ENCODE results near the gene TUBG1.

TUBG1 gene

DNA sequence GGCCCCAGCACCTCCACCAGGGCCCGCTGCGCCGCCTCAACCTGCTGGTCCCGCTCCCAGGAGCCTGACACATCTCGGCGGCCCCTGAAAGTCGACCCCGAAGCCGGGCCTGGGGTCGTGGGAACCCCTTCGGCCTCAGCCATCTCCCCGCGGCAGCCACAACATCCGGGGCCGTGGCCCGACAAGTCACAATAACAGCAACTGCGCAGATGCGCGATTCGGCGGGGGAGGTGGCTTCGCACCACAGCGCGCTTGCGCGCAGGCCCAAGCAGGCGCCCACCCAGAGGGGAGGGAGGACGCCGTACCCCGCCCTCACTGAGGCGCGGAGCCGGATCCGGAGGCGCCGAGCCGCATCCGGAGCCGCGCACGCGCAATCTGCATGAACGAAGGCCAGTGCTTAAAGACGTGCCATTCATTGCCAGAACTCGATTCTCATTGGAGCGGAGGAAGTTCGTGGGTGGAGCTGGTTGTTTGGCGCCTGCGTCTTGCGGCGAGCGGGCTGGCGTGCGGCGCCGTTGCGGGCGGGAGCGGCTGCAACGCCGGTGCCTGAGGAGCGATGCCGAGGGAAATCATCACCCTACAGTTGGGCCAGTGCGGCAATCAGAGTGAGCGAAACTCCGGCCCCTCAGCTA, at the start of gene TUBG1, which contains the start of gene RETREG3:
TUBG1 (plus strand) TSS at position 502 of the 632 bp plus-strand sequence; CDS start at position 557, 55 bp downstream.
RETREG3 (minus strand) TSS at position 193 of the 632 bp plus-strand sequence; CDS start at position 143, 50 bp downstream.
- DNase-seq: peak; percentile 99
- in situ Hi-C loops (cut with HindIII; ENCODE audit: low pct_ligation_motif_present, low sequenced_read_pairs): loop anchor here (10.0 kb wide), 1 partner anchor 56 kb away; no protein-coding TSS in a partner anchor
- Histone ChIP-seq H3K4me3 (ENCODE audit: low read depth, low read length) (peak within 1 kb of the TSS; percentile 98), H3K27me3 (replicated peaks) (no peaks in the 10 kb centered on the region), H3K27ac (peak within 1 kb of the TSS; percentile 83), H3K36me3 (replicated peaks) (peaks cover 21% of the 10 kb centered on the region)
- TF ChIP-seq, protein P1, sequence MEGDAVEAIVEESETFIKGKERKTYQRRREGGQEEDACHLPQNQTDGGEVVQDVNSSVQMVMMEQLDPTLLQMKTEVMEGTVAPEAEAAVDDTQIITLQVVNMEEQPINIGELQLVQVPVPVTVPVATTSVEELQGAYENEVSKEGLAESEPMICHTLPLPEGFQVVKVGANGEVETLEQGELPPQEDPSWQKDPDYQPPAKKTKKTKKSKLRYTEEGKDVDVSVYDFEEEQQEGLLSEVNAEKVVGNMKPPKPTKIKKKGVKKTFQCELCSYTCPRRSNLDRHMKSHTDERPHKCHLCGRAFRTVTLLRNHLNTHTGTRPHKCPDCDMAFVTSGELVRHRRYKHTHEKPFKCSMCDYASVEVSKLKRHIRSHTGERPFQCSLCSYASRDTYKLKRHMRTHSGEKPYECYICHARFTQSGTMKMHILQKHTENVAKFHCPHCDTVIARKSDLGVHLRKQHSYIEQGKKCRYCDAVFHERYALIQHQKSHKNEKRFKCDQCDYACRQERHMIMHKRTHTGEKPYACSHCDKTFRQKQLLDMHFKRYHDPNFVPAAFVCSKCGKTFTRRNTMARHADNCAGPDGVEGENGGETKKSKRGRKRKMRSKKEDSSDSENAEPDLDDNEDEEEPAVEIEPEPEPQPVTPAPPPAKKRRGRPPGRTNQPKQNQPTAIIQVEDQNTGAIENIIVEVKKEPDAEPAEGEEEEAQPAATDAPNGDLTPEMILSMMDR (IDR thresholded peaks at IDR 0.05; ENCODE audit: low read depth, low read length, missing control alignments): peak; percentile 68

DNA sequence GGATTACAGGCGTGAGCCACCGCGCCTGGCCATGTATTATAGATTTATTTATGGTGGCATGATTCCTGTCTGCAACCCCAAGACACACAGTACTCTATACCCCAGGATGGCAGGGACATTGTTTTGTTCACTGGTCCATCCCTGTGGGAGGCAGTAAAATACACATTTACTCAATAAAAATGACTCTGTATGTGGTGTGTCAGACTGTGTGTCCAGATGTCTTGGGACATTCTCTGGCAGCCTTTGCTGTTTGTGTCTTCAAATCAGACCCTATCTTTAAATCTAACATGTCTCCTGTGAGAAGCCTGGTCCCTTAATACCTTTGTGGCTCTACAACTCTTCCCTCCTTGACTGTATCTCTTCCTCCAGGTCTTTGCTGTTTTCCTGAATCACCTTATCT, 49.2 kb upstream of the TUBG1 start:
- peaks cover 11% of the 10 kb centered on the region for H3K36me3 ChIP-seq (replicated peaks)
- no peak overlapping the region for H3K27ac ChIP-seq
- H3K4me3 ChIP-seq (ENCODE audit: low read depth, low read length): no peak overlapping the region
- TF ChIP-seq, protein P1 (IDR thresholded peaks at IDR 0.05; ENCODE audit: low read depth, low read length, missing control alignments): no peak
- no peak for DNase-seq
- H3K27me3 ChIP-seq (replicated peaks): no peaks in the 10 kb centered on the region
- in situ Hi-C loops (cut with HindIII; ENCODE audit: low pct_ligation_motif_present, low sequenced_read_pairs): no loop called here

DNA sequence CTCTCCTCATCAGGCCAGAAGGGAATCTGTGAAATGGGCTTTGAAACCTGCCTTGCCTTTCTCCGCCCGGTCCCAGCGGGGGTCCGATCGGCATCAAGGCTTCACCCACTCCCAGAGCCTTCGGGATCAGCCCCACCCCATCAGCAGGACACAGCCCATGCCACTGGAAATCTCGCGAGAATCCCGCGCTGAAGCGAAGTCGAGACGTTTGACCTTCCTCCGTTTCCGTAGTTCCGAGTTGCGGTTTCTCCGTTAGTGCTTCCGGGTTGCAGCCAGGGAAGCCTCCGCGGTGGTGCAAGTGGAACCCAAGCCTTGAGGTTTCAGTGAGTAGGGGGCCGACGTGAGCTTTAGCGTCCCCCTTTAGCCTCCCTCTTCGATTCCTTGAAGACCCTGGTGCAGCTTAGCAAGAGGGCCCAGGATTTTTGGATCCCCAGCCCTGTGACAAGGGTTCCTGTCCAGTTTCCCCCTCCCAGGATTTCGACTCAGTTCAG, 47.5 kb upstream of the TUBG1 start, which contains the start of gene COASY:
COASY (plus strand) TSS at position 252 of the 491 bp plus-strand sequence. CDS start 475 bp downstream, outside the sequence.
- Histone ChIP-seq H3K27me3 (replicated peaks) (no peaks in the 10 kb centered on the region), H3K36me3 (replicated peaks) (peaks cover 21% of the 10 kb centered on the region), H3K27ac (peak within 1 kb of the TSS; percentile 81), H3K4me3 (ENCODE audit: low read depth, low read length) (peak within 1 kb of the TSS; percentile 87)
- TF ChIP-seq, protein P1 (IDR thresholded peaks at IDR 0.05; ENCODE audit: low read depth, low read length, missing control alignments): no peak
- peak; percentile 96 for DNase-seq
- in situ Hi-C loops (cut with HindIII; ENCODE audit: low pct_ligation_motif_present, low sequenced_read_pairs): no loop called here

DNA sequence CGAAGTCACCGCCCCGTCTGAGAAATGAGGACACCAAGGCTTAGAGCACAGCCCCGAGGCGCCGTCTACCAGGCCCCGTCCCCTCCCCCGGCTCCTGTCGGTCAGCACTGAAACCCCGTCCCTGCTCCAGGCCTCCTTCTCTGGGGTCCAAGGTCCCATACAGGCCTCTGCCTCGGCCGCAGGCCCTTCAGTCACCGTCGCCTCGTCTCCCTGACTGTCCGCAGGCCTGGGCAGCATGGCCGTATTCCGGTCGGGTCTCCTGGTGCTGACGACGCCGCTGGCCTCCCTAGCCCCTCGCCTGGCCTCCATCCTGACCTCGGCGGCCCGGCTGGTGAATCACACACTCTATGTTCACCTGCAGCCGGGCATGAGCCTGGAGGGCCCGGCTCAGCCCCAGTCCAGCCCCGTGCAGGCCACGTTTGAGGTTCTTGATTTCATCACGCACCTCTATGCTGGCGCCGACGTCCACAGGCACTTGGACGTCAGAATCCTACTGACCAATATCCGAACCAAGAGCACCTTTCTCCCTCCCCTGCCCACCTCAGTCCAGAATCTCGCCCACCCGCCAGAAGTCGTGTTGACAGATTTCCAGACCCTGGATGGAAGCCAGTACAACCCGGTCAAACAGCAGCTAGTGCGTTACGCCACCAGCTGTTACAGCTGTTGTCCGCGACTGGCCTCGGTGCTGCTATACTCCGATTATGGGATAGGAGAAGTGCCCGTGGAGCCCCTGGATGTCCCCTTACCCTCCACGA, 46.9 kb upstream of the TUBG1 start:
- Histone ChIP-seq H3K27ac (peak overlapping the region; percentile 81), H3K36me3 (replicated peaks) (peaks cover 21% of the 10 kb centered on the region), H3K27me3 (replicated peaks) (no peaks in the 10 kb centered on the region), H3K4me3 (ENCODE audit: low read depth, low read length) (peak overlapping the region; percentile 87)
- DNase-seq: no peak
- TF ChIP-seq, protein P1 (IDR thresholded peaks at IDR 0.05; ENCODE audit: low read depth, low read length, missing control alignments): no peak
- in situ Hi-C loops (cut with HindIII; ENCODE audit: low pct_ligation_motif_present, low sequenced_read_pairs): no loop called here

DNA sequence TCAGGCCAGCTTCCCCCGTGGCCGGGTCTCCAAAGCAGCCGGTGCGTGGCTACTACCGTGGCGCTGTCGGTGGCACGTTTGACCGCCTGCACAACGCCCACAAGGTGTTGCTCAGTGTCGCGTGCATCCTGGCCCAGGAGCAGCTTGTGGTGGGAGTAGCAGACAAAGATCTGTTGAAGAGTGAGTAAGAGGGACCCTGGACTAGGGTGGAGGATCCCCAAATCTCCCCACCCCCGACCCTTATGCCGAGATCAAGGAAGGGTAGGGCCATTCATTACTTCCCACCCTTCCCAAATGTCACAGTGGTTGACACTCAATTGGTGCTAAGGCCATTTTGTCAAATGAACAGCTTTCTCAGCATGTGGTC, 46.4 kb upstream of the TUBG1 start:
- in situ Hi-C loops (cut with HindIII; ENCODE audit: low pct_ligation_motif_present, low sequenced_read_pairs): no loop called here
- Histone ChIP-seq H3K27me3 (replicated peaks) (no peaks in the 10 kb centered on the region), H3K36me3 (replicated peaks) (peaks cover 21% of the 10 kb centered on the region), H3K27ac (peak overlapping the region; percentile 81), H3K4me3 (ENCODE audit: low read depth, low read length) (peak overlapping the region; percentile 87)
- TF ChIP-seq, protein P1 (IDR thresholded peaks at IDR 0.05; ENCODE audit: low read depth, low read length, missing control alignments): no peak
- DNase-seq: no peak
